IPS-18a (cell line): ENCODE results near the gene MYMX.

Experiments used
- H3K27ac ChIP-seq: one replicate; pipeline ENCODE4 v1.5.1; 2013; ENCODE audit warnings: low read length
- H3K27me3 ChIP-seq: one replicate; pipeline ENCODE4 v1.6.1; 2013; ENCODE audit warnings: mild to moderate bottlenecking, low read length; ENCODE audit not compliant: control insufficient read depth, insufficient read depth
- H3K36me3 ChIP-seq: one replicate; pipeline ENCODE4 v1.6.1; 2013; ENCODE audit warnings: low read depth, low read length; ENCODE audit not compliant: control insufficient read depth
- H3K4me1 ChIP-seq: one replicate; pipeline ENCODE4 v1.6.1; 2013; ENCODE audit warnings: low read depth, low read length; ENCODE audit not compliant: control insufficient read depth
- H3K4me3 ChIP-seq: one replicate; pipeline ENCODE4 v1.5.1; 2013; ENCODE audit warnings: low read length
- H3K9ac ChIP-seq: one replicate; pipeline ENCODE4 v1.6.1; 2013; ENCODE audit warnings: mild to moderate bottlenecking, low read length, moderate library complexity
- H3K9me3 ChIP-seq: one replicate; pipeline ENCODE4 v1.6.1; 2013; ENCODE audit warnings: low read depth, low read length; ENCODE audit not compliant: control insufficient read depth

Gene MYMX

DNA sequence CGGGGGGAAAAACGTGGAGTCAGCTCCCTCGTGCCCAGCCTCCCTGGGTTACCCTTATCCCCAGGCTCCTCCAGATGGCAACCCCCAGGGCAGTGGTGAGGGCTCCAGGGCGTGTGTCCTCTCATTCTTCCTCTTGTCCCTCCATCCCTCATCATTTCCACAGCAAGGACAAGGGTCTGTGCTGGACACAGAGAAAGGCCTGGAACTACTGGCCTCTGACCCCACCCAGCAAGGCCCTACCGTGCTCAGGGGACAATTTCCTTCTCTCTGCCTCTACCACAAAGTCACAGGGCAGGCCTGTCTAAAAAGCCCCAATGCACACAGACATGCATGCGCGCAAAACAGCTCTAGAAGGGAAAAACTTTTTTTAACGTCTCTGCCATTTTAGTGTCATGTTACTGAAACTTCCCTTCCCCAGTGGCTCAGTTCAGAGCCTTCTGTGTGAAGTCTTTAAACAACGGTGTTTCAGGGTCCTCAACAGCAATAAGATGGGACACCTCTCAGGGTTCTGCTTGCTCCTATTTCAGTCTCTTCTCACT lies 41.7 kb downstream of the MYMX start:
- H3K27ac ChIP-seq, result no peak overlapping the region
- peaks cover 50% of the 10 kb centered on the region for H3K36me3 ChIP-seq
- no peaks in the 10 kb centered on the region for H3K9me3 ChIP-seq
- H3K27me3 ChIP-seq, result no peaks in the 10 kb centered on the region
- H3K4me3 ChIP-seq, result peak overlapping the region; percentile 57
- peak overlapping the region; percentile 65 for H3K9ac ChIP-seq
- peaks cover 21% of the 10 kb centered on the region for H3K4me1 ChIP-seq

DNA sequence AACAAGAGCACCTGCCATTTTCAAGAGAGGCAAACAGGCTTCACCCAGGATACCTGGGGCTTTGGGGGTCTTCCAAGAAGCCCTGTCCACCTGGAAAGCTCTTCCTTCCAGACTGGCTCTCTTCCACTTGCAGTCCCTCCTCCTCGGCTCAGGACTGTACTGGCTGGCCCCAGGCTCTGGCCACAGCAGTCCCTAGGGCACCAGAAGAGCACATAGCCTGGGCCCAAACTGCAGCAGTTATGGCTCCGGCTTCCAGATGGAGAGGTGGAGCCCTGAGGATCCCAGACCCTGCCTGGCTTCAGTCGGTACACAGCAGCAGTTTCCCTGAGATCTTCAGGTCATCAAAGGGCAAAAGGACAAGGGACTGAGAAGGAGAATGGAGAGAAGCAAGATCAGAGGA lies 42.2 kb downstream of the MYMX start:
- Histone ChIP-seq H3K4me1 (peaks cover 26% of the 10 kb centered on the region), H3K36me3 (peaks cover 45% of the 10 kb centered on the region), H3K4me3 (no peak overlapping the region), H3K9ac (no peak overlapping the region), H3K9me3 (no peaks in the 10 kb centered on the region), H3K27me3 (no peaks in the 10 kb centered on the region), H3K27ac (no peak overlapping the region)

DNA sequence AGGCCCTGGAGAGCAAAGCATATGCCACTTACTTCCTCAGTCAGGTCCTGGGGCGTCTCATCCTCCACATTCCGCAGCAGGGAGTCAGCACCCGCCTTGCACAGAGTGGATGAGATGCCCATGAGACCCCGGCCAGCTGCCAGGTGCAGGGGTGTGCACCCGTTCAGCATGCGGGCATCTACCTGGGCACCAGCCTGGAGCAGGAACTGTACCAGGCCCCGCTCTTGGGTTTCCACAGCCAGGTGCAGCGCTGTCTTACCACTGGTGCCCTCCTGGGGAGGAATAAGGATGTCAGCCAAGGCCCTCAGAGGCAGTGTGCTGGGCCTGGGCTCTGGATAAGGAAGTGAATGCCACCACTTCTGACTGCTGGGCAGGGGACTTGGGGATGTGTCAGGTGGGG lies 43.3 kb downstream of the MYMX start:
- no peak overlapping the region for H3K27ac ChIP-seq
- no peak overlapping the region for H3K4me3 ChIP-seq
- H3K27me3 ChIP-seq, result no peaks in the 10 kb centered on the region
- H3K9me3 ChIP-seq, result no peaks in the 10 kb centered on the region
- H3K4me1 ChIP-seq, result peaks cover 32% of the 10 kb centered on the region
- H3K9ac ChIP-seq, result no peak overlapping the region
- H3K36me3 ChIP-seq, result peaks cover 34% of the 10 kb centered on the region

DNA sequence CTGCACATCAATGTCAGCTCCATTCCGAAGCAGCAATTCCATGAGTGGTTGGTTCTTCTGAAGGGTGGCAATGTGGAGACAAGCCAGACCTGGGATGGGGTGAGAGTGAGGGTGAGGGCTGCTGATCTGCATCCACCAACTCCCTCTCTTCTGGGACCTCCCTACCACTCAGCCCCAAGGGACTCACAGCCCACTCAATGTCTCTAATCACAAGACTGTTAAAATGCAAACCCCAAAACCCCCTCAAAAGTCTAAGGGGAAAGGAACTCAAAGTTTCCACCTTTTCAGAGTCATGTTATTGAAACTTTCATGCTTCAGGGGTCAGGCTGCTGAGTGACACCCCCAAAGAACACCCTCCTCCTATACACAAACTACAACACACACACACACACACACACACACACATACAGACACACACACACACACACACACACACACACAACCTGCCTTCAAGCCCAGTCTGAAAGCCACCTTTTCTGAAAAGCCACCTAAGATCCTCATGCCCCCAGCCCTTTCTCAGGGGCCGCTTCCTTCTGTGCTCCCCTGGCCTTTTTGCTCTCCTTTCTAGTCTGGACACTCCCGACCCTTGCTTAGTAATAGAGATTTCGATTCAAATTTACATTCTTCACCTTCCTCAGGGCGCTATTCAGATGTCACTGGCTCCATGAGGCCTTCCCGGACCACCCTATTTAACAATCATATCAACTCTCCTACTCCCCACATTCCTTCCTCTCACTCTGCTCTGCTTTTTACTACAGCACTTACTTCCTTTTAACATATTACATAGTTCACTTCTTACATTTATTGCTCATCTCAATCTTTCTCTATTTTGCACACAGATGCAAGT lies 43.9 kb downstream of the MYMX start:
- Histone ChIP-seq H3K27ac (no peak overlapping the region), H3K9me3 (no peaks in the 10 kb centered on the region), H3K36me3 (peaks cover 28% of the 10 kb centered on the region), H3K27me3 (no peaks in the 10 kb centered on the region), H3K4me1 (peaks cover 30% of the 10 kb centered on the region), H3K4me3 (no peak overlapping the region), H3K9ac (no peak overlapping the region)

DNA sequence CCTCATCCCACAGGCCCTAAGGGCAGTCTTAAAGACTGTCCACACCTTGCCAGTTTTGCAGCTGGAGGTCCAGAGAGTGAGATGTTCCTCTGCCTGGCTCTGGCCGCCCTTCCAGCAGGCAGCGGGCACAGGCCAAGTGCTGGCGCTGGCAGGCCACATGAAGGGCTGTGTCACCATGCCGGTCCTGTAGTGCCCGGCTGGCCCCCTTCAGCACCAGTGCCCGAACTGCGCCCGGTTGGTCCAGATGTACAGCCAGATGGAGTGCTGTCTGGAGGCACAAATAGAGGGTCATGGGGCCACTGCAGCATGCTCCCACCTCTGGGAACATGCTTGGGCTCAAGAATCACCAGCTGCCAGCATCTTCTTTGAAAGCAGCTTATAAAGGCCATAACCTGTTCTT lies 44.9 kb downstream of the MYMX start:
- Histone ChIP-seq H3K36me3 (peaks cover 26% of the 10 kb centered on the region), H3K27ac (no peak overlapping the region), H3K27me3 (no peaks in the 10 kb centered on the region), H3K9me3 (no peaks in the 10 kb centered on the region), H3K4me1 (peaks cover 25% of the 10 kb centered on the region), H3K4me3 (no peak overlapping the region), H3K9ac (no peak overlapping the region)

DNA sequence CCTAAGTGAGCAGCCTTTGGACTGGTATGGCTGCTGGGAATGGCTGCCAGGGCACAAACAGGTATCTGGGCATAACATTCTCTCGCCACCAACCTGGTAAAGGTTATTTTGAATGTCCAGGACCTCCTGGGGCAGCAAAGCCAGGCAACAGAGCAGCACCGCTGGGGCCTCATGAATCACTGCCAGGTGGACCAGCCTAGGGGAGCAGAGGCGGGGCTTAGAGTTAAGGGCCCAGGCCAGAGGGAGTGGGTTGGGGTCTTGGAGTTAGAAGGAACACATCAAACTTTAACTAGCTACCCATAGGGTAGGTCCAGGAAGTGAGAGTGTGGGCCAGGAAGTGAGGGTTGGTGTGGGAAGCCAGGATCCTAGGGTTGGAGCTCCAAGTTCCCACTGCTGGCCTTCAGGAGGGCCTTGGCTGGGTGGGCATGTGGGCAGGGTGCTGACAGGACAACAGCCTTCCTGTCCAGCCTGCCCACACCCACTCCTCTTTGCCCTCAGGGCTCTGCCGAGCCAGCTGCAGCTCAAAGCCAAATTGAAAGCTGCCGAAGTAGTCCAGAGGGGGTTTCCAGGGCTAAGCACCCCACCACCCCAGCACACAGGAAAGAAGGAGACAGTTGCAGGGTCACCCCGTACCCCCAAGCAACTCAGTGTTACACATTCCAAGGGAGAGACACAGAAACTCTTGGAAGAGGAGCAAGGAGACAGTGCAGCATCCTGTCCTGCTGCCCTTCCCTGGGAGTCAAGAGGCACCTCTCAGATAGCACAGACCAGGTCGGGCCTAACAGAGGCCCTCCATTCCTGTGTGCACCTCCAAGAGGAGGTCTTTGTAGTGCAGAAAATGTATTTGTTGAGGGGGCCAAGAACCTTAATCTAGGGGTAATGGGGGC lies 46.0 kb downstream of the MYMX start:
- no peaks in the 10 kb centered on the region for H3K27me3 ChIP-seq
- peak overlapping the region; percentile 16 for H3K9ac ChIP-seq
- peak overlapping the region; percentile 81 for H3K4me3 ChIP-seq
- H3K27ac ChIP-seq, result no peak overlapping the region
- H3K9me3 ChIP-seq, result no peaks in the 10 kb centered on the region
- H3K4me1 ChIP-seq, result peaks cover 25% of the 10 kb centered on the region
- H3K36me3 ChIP-seq, result peaks cover 26% of the 10 kb centered on the region

DNA sequence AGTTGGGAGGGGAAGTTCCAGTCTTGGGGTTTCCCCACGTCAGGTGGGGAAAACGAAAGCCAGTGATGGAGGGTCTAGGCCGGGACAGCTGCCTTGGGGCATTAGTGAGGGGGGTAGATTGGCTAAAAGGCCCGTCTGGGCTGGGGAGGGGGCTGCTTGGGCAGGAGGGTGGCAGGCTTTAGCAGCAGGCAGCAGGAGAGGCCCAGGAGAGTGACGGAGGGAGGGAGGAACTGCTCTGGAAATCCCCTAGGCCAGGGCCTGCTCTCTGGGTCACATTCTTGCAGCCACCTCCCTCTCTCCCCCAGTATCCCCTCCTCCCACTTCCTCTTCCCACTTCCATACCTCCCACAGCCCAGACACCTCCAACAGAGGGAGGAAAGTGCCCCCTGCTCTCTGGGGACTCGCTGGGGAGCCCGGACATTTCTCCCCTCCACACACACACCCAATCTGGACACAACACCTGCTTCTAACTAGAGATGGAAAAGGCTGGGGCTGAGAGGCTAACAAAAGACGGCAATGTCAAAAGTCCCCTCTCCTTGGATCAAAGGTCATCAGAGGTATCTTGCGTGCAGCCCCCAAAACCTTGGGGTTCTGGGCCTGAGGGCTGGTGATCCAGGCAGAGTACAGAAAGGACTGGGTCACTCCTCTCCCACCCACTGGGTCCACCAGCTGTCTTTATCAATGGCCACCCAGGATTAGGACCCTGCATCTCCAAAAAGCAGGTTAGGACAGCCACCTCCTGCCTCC lies 46.8 kb downstream of the MYMX start:
- Histone ChIP-seq H3K9me3 (no peaks in the 10 kb centered on the region), H3K36me3 (peaks cover 22% of the 10 kb centered on the region), H3K27ac (no peak overlapping the region), H3K4me1 (peaks cover 30% of the 10 kb centered on the region), H3K27me3 (no peaks in the 10 kb centered on the region), H3K4me3 (peak overlapping the region; percentile 81), H3K9ac (peak overlapping the region; percentile 16)

DNA sequence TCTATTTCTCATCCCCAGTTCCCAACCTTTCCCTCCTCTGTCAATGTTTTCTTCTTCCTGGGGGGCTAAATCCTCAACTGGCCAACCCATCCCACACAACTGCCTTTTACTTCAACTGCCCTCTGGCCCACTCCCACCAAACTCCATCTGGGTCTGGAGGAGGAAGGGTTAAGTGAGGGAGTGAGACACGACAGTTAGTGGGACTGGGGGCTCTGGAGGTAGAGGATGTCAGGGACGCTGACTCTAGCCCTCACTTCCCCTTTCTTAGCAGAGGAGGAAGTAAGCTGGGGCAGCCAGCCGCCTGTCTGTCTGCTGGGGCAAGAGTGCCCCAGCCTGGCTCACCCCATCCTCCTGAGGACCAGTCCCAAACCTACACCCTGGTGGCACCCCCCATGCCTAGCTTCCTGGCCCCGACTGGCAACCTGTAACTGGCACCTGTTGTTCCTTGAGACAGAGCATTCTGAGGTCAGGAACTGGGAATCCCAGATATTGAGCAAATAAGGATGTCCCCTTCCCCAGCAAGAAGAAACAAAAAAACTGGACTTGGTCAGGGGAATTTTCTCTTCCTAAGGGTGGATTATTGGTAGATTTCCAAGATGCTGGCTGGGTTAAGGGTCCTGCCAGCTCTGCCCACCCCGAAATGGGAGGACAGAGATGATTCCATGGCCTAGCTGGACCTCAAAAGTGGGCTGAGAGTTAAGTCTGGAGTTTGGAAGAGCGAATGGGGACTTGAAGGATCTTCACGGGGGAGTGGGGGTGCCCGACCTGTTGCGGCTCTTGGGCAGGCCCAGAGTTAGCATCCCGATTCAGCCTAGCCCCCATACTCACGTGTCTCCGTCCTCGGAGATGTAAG lies 47.7 kb downstream of the MYMX start:
- Histone ChIP-seq H3K27me3 (peaks cover 5% of the 10 kb centered on the region), H3K4me1 (peaks cover 37% of the 10 kb centered on the region), H3K36me3 (peaks cover 14% of the 10 kb centered on the region), H3K4me3 (peak overlapping the region; percentile 81), H3K9me3 (no peaks in the 10 kb centered on the region), H3K27ac (no peak overlapping the region), H3K9ac (peak overlapping the region; percentile 49)

DNA sequence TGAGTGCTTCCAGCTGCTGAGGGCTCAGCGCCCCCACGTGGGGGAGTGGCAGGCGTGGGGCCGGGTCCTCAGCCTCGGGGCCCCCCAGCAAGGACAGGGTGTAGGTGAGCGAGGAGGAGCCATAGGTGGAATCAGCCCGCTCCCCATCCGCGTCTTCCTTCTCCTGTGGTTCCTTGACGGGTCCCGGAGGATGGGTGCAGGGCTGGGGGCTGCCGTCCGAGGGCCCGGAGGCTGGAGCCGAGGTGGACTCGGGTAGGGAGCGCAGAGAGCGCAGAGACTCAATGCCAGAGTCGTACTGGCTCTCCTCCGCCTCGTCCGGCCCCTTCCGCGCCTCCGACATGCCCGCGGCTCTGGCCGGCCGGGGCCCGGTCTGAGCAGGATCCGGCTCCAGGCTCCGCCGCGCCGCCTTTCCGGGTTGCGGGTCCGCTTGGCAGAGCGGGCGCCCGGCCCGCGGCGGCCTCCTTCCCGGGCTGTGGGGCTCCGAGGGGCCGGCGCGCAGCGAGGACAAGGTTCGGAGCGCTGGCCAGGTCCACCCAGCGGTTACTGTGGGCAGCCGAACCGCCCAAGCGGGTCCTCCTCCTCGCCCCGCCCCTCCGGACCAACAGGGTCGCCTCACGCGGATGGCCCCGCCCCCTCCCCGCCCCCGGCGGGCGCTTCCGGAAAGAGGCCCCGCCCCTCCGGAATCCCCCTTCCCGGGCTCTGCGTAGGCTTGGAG lies 48.4 kb downstream of the MYMX start, which contains the start of gene NFKBIE:
TSS of gene NFKBIE (minus strand) at position 545 of the 715 bp plus-strand sequence. CDS start at position 340, 205 bp downstream.
- peak within 1 kb of the TSS; percentile 49 for H3K9ac ChIP-seq
- no peaks in the 10 kb centered on the region for H3K9me3 ChIP-seq
- peak within 1 kb of the TSS; percentile 81 for H3K4me3 ChIP-seq
- peaks cover 42% of the 10 kb centered on the region for H3K4me1 ChIP-seq
- H3K27me3 ChIP-seq, result peaks cover 12% of the 10 kb centered on the region
- H3K27ac ChIP-seq, result no peak within 1 kb of the TSS
- peaks cover 7% of the 10 kb centered on the region for H3K36me3 ChIP-seq

DNA sequence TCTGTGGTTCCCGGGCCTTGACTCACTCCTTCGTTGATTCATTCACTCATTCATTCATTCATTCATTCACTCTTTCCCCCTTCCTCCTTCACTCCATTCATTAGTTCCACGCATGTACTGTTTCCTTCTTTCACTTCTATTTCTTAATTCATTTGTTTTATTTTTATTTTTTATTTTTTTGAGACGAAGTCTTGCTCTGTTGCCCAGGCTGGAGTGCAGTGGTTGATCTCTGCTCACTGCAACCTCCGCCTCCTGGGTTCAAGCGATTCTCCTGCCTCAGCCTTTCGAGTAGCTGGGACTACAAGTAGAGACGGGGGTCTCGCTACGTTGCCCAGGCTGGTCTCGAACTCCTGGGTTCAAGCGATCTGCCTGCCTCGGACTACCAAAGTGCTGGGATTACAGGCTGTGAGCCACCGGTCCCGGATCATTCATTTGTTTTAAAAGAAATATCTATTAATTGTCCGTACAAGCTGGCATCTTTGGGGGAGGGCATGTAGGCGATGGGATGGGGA lies 49.1 kb downstream of the MYMX start:
- Histone ChIP-seq H3K27me3 (peaks cover 12% of the 10 kb centered on the region), H3K4me1 (peaks cover 42% of the 10 kb centered on the region), H3K27ac (no peak overlapping the region), H3K9me3 (no peaks in the 10 kb centered on the region), H3K36me3 (peaks cover 5% of the 10 kb centered on the region), H3K4me3 (no peak overlapping the region), H3K9ac (no peak overlapping the region)
